ENCODE results near the gene NR0B2. TPM values are rescaled to one million over a fixed set of nuclear protein-coding genes. Genes with fewer than 3 reads are reported as not detected.

Gene NR0B2
- polyA plus RNA-seq, 1 donor (not counting 4 experiments of a cell fraction or from before 2014, with no cell fraction given) = not detected

DNA sequence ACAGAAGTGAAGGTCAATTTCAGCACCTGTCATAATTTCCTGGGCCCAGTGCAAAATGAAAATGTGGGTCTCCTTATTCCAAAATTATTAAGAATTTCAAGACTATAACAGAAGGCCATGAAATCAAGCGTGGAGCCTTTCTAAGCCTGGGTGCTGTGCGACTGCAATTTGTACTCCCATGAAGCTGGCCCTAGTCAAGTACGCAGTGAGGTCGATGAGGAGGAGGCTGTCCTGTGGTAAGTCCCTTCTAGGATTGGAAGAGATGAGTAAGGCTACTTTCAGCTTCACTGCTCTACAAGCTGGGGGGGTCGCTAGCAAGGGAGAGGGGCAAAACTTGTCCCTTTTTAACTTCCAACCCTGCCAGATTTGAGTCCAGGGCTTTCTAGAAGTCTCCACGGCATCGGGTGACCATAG, 7.4 kb upstream of the NR0B2 start:
- peak overlapping the region; percentile 79 for H3K4me2 ChIP-seq (ENCODE audit: control insufficient read depth, extremely low read depth, insufficient read depth, low read depth, low read length)
- no peaks in the 10 kb centered on the region for H3K27me3 ChIP-seq (ENCODE audit: control insufficient read depth, extremely low read depth, insufficient read depth, low read length)
- H3K4me3 ChIP-seq (ENCODE audit: control insufficient read depth in 2 of 3, extremely low read depth in 1 of 3, insufficient read depth in 2 of 3, low read depth in 1 of 3, low read length in 3 of 3) = peak overlapping the region; percentile 41 to 96 (median 86)
- H3K27ac ChIP-seq (ENCODE audit: control insufficient read depth, insufficient read depth, low read length) = peak overlapping the region; percentile 90
- dilution Hi-C loops (cut with MboI; ENCODE audit: extremely low pct_ligation_motif_present, low sequenced_read_pairs) = no loop called here
- peaks cover 4% of the 10 kb centered on the region for H4K20me1 ChIP-seq (ENCODE audit: control insufficient read depth, extremely low read depth, insufficient read depth, low read length)
- peaks cover 32% of the 10 kb centered on the region for H3K79me2 ChIP-seq (ENCODE audit: control insufficient read depth, insufficient read depth, low read length)
- H3K9me1 ChIP-seq (ENCODE audit: control insufficient read depth, extremely low read depth, insufficient read depth, low read length) = no peaks in the 10 kb centered on the region
- peak overlapping the region; percentile 90 for H3K9ac ChIP-seq (ENCODE audit: control insufficient read depth, extremely low read depth, insufficient read depth, low read length)
- no peak for TF ChIP-seq EZH2 (IDR thresholded peaks at IDR 0.05; ENCODE audit: low read length)
- TF ChIP-seq, protein P1, sequence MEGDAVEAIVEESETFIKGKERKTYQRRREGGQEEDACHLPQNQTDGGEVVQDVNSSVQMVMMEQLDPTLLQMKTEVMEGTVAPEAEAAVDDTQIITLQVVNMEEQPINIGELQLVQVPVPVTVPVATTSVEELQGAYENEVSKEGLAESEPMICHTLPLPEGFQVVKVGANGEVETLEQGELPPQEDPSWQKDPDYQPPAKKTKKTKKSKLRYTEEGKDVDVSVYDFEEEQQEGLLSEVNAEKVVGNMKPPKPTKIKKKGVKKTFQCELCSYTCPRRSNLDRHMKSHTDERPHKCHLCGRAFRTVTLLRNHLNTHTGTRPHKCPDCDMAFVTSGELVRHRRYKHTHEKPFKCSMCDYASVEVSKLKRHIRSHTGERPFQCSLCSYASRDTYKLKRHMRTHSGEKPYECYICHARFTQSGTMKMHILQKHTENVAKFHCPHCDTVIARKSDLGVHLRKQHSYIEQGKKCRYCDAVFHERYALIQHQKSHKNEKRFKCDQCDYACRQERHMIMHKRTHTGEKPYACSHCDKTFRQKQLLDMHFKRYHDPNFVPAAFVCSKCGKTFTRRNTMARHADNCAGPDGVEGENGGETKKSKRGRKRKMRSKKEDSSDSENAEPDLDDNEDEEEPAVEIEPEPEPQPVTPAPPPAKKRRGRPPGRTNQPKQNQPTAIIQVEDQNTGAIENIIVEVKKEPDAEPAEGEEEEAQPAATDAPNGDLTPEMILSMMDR (optimal IDR thresholded peaks at IDR 0.05 in 1 of 3, IDR thresholded peaks at IDR 0.05 in 1 of 3, conservative IDR thresholded peaks at IDR 0.05 in 1 of 3; ENCODE audit: extremely low read depth in 1 of 3, insufficient read depth in 2 of 3, low read length in 3 of 3) = no peak
- H3K9me3 ChIP-seq (ENCODE audit: control insufficient read depth, low read depth, low read length) = no peaks in the 10 kb centered on the region
- DNase-seq (ENCODE audit: low read depth, low spot score) = no peak
- peaks cover 15% of the 10 kb centered on the region for H3K4me1 ChIP-seq (ENCODE audit: control insufficient read depth, extremely low read depth, insufficient read depth, low read length)
- no peak for FAIRE-seq
- H3K36me3 ChIP-seq (ENCODE audit: control insufficient read depth in 2 of 2, extremely low read depth in 1 of 2, insufficient read depth in 2 of 2, low read length in 2 of 2) = peaks cover 7 to 17% of the 10 kb centered on the region in 2 experiments
- H2AFZ ChIP-seq (ENCODE audit: control insufficient read depth, low read length) = peak overlapping the region; percentile 90

DNA sequence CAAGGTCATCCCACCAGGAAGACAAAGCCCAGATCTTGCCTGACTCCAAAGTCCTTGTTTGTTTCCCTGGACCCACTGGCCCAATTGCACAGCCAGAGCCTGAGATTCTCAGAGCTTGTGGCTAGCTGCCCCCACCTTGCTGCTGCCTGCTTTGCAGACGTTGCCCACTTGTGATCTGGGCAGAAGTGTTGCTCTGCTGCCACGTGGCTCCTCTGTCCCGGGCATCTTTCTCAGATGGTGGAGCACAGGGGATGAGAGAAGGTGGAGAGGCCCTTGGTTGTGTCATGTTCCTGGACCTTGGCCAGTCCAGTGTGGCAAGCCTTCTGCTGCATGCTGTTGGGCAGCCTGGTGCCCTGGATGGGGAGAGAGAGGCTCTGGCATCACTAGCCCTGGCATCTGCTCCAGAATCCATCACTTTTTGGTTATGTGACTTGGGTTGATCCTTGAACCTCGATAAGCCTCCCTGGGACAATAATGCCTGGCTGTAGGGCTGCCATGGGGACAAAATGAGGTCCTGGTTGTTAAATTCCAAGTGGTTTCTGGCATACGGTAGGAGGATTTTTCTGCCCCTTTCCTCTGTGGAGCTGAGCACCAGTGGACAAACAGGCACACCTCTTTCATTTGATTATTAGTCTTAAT, 1.5 kb upstream of the NR0B2 start:
- Histone ChIP-seq H3K36me3 (ENCODE audit: control insufficient read depth in 2 of 2, extremely low read depth in 1 of 2, insufficient read depth in 2 of 2, low read length in 2 of 2) (no peaks in the 10 kb centered on the region), H3K9me3 (ENCODE audit: control insufficient read depth, low read depth, low read length) (no peaks in the 10 kb centered on the region), H3K27ac (ENCODE audit: control insufficient read depth, insufficient read depth, low read length) (no peak overlapping the region), H3K4me2 (ENCODE audit: control insufficient read depth, extremely low read depth, insufficient read depth, low read depth, low read length) (no peak overlapping the region), H3K9me1 (ENCODE audit: control insufficient read depth, extremely low read depth, insufficient read depth, low read length) (no peaks in the 10 kb centered on the region), H3K4me1 (ENCODE audit: control insufficient read depth, extremely low read depth, insufficient read depth, low read length) (no peaks in the 10 kb centered on the region), H4K20me1 (ENCODE audit: control insufficient read depth, extremely low read depth, insufficient read depth, low read length) (no peaks in the 10 kb centered on the region), H2AFZ (ENCODE audit: control insufficient read depth, low read length) (no peak overlapping the region), H3K79me2 (ENCODE audit: control insufficient read depth, insufficient read depth, low read length) (no peaks in the 10 kb centered on the region), H3K9ac (ENCODE audit: control insufficient read depth, extremely low read depth, insufficient read depth, low read length) (no peak overlapping the region), H3K4me3 (ENCODE audit: control insufficient read depth in 2 of 3, extremely low read depth in 1 of 3, insufficient read depth in 2 of 3, low read depth in 1 of 3, low read length in 3 of 3) (no peak overlapping the region), H3K27me3 (ENCODE audit: control insufficient read depth, extremely low read depth, insufficient read depth, low read length) (peaks cover 3% of the 10 kb centered on the region)
- dilution Hi-C loops (cut with MboI; ENCODE audit: extremely low pct_ligation_motif_present, low sequenced_read_pairs) = no loop called here
- TF ChIP-seq, protein P1 (optimal IDR thresholded peaks at IDR 0.05 in 1 of 3, IDR thresholded peaks at IDR 0.05 in 1 of 3, conservative IDR thresholded peaks at IDR 0.05 in 1 of 3; ENCODE audit: extremely low read depth in 1 of 3, insufficient read depth in 2 of 3, low read length in 3 of 3) = no peak
- no peak for TF ChIP-seq EZH2 (IDR thresholded peaks at IDR 0.05; ENCODE audit: low read length)
- FAIRE-seq = no peak
- no peak for DNase-seq (ENCODE audit: low read depth, low spot score)
